GM12892 (cell line): ENCODE measurements around the gene SHROOM3.

Experiments
- POLR2A ChIP-seq: IDR thresholded peaks from 2 replicates; pipeline ENCODE4 v1.6.1; 2011; ENCODE audit warnings: low read depth, low read length, control low read depth
- POLR2AphosphoS5 ChIP-seq: IDR thresholded peaks from 2 replicates; pipeline ENCODE4 v1.6.1; 2011; ENCODE audit warnings: low read depth, low read length, control low read depth
- TAF1 ChIP-seq: IDR thresholded peaks from 2 replicates; pipeline ENCODE4 v1.6.1; 2011; ENCODE audit warnings: low read depth, mild to moderate bottlenecking, control low read depth, low read length, borderline replicate concordance

- TF ChIP-seq POLR2AphosphoS5: no peak
- TF ChIP-seq TAF1: no peak
- no peak for TF ChIP-seq POLR2A
These were observed 121.4 kb downstream of the SHROOM3 start for GRCh38 chr4:76556452-76556851.
